ENCODE measurements around the gene MORN1.
"Not testable (repeated sequence)": the region's sequence is repeated elsewhere in the genome, so short reads cannot be mapped to it uniquely, and the experiment has no call there.

The MORN1 gene

GRCh38 chr1:2337081-2337480 is 54.3 kb downstream of the MORN1 start:
- no peak for DNase-seq (ENCODE audit: low read depth)

GRCh38 chr1:2336499-2336898 is 54.9 kb downstream of the MORN1 start:
- no peak for DNase-seq (ENCODE audit: low read depth)

- no peak for DNase-seq (ENCODE audit: low read depth)
These were observed 55.5 kb downstream of the MORN1 start for GRCh38 chr1:2335721-2336455.

GRCh38 chr1:2334883-2335534 is 56.3 kb downstream of the MORN1 start:
- peak; percentile 58 for DNase-seq (ENCODE audit: low read depth)

GRCh38 chr1:2334366-2334765 is 57.0 kb downstream of the MORN1 start:
- DNase-seq (ENCODE audit: low read depth), result no peak

GRCh38 chr1:2331580-2331979 is 59.8 kb downstream of the MORN1 start:
- not testable (repeated sequence) for DNase-seq (ENCODE audit: low read depth)

GRCh38 chr1:2331200-2331544 is 60.2 kb downstream of the MORN1 start:
- DNase-seq (ENCODE audit: low read depth), result no peak

- DNase-seq (ENCODE audit: low read depth), result no peak
These were observed 60.7 kb downstream of the MORN1 start for GRCh38 chr1:2330519-2331199.

- DNase-seq (ENCODE audit: low read depth), result no peak
These were observed 61.3 kb downstream of the MORN1 start for GRCh38 chr1:2330035-2330434.

GRCh38 chr1:2328676-2329455 is 62.5 kb downstream of the MORN1 start:
- no peak for DNase-seq (ENCODE audit: low read depth)

GRCh38 chr1:2327841-2328240 is 63.5 kb downstream of the MORN1 start:
- DNase-seq (ENCODE audit: low read depth), result no peak

GRCh38 chr1:2327162-2327561 is 64.2 kb downstream of the MORN1 start:
- DNase-seq (ENCODE audit: low read depth), result not testable (repeated sequence)

GRCh38 chr1:2326524-2326923 is 64.8 kb downstream of the MORN1 start:
- no peak for DNase-seq (ENCODE audit: low read depth)

- no peak for DNase-seq (ENCODE audit: low read depth)
These were observed 66.6 kb downstream of the MORN1 start for GRCh38 chr1:2324553-2325366.

GRCh38 chr1:2323451-2323974 is 67.8 kb downstream of the MORN1 start:
- no peak for DNase-seq (ENCODE audit: low read depth)

- no peak for DNase-seq (ENCODE audit: low read depth)
These were observed 68.7 kb downstream of the MORN1 start for GRCh38 chr1:2322581-2323211.

- DNase-seq (ENCODE audit: low read depth), result no peak
These were observed 69.2 kb downstream of the MORN1 start for GRCh38 chr1:2322065-2322571.

- DNase-seq (ENCODE audit: low read depth), result no peak
These were observed 70.3 kb downstream of the MORN1 start for GRCh38 chr1:2320760-2321667.

- no peak for DNase-seq (ENCODE audit: low read depth)
These were observed 71.3 kb downstream of the MORN1 start for GRCh38 chr1:2320006-2320405.

GRCh38 chr1:2319291-2319690 is 72.1 kb downstream of the MORN1 start:
- no peak for DNase-seq (ENCODE audit: low read depth)

Data from CMK (cell line).